Neural progenitor cell (in vitro differentiated cells): ENCODE data around the gene ARMH1.

Experiments used
- EZH2 ChIP-seq: fragments of 200-600 bp; sonication (generic); IDR thresholded peaks from 2 replicates; pipeline ENCODE4 v1.6.1; 2017; ENCODE audit warnings: antibody characterized with exemption, mild to moderate bottlenecking, moderate library complexity
- EZH2phosphoT487 ChIP-seq: fragments of 200-600 bp; sonication (generic); IDR thresholded peaks from 2 replicates; pipeline ENCODE4 v1.6.1; 2017; ENCODE audit warnings: antibody characterized with exemption
- TF ChIP-seq, protein P1 (sequence below): fragments of 200-600 bp; sonication (generic); IDR thresholded peaks from 2 replicates; pipeline ENCODE4 v1.5.1; 2017; ENCODE audit warnings: antibody characterized with exemption, mild to moderate bottlenecking

DNA sequence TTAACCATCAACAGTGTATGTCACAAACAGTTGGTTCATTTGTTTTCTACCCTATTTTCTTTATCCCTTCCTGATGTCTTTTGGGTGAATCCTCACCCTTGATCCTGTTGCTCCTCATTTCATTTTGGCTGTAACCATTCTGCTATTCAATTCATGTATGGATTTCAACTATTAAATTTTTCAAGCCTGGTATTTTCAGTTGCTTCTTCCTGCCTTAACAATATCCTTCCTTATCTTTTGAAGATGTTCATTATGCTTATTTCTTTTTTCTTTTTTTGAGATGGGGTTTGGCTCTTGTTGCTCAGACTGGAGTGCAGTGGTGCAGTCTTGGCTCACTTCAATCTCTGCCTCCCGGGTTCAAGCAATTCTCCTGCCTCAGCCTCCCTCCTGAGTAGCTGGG lies 59.3 kb downstream of the ARMH1 start:
- TF ChIP-seq, protein P1, sequence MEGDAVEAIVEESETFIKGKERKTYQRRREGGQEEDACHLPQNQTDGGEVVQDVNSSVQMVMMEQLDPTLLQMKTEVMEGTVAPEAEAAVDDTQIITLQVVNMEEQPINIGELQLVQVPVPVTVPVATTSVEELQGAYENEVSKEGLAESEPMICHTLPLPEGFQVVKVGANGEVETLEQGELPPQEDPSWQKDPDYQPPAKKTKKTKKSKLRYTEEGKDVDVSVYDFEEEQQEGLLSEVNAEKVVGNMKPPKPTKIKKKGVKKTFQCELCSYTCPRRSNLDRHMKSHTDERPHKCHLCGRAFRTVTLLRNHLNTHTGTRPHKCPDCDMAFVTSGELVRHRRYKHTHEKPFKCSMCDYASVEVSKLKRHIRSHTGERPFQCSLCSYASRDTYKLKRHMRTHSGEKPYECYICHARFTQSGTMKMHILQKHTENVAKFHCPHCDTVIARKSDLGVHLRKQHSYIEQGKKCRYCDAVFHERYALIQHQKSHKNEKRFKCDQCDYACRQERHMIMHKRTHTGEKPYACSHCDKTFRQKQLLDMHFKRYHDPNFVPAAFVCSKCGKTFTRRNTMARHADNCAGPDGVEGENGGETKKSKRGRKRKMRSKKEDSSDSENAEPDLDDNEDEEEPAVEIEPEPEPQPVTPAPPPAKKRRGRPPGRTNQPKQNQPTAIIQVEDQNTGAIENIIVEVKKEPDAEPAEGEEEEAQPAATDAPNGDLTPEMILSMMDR: no peak
- TF ChIP-seq EZH2phosphoT487: no peak
- no peak for TF ChIP-seq EZH2
